C4-2B (cell line): ENCODE measurements around the gene LGALS7B.
"Not testable (repeated sequence)": the region's sequence is repeated elsewhere in the genome, so short reads cannot be mapped to it uniquely, and the experiment has no call there.

Experiments used
- CTCF ChIP-seq: fragments of 450-650 bp; conservative IDR thresholded peaks from 2 replicates; pipeline ENCODE4 v1.5.1; 2017; ENCODE audit warnings: mild to moderate bottlenecking
- ZFX ChIP-seq: fragments of 450-650 bp; IDR thresholded peaks from 2 replicates; pipeline ENCODE4 v1.6.1; 2017

- TF ChIP-seq CTCF, ZFX: not testable (repeated sequence)
These were observed 32.3 kb downstream of the LGALS7B start for GRCh38 chr19:38821230-38821825.
